Ascending aorta (tissue), 2 donors: ENCODE measurements around the gene NTSR2. TPM values are rescaled to one million over a fixed set of nuclear protein-coding genes. Genes with fewer than 3 reads are reported as not detected.

Experiments used
- DNase-seq, 2 donors: peaks; one replicate each; pipeline ENCODE4 v3.0.0-alpha.2; 2019; ENCODE audit warnings: low spot score in 2 of 2
- H3K27ac ChIP-seq, 2 donors: fragments of 200-600 bp; sonication (generic); one replicate each; pipeline ENCODE4 v1.5.1; 2016 to 2017; ENCODE audit warnings: mild to moderate bottlenecking in 1 of 2
- H3K27me3 ChIP-seq: fragments of 200-600 bp; sonication (generic); one replicate; pipeline ENCODE4 v1.5.1; 2017
- H3K36me3 ChIP-seq, 2 donors: fragments of 200-600 bp; sonication (generic); one replicate each; pipeline ENCODE4 v1.5.1; 2016
- H3K4me1 ChIP-seq, 2 donors: fragments of 200-600 bp; sonication (generic); one replicate each; pipeline ENCODE4 v1.5.1; 2016 to 2017; ENCODE audit warnings: mild to moderate bottlenecking in 1 of 2
- H3K4me3 ChIP-seq, 2 donors: fragments of 200-600 bp; sonication (generic); one replicate each; pipeline ENCODE4 v1.5.1; 2016 to 2017; ENCODE audit warnings: mild to moderate bottlenecking in 1 of 2
- H3K9me3 ChIP-seq, 2 donors: fragments of 200-600 bp; sonication (generic); one replicate each; pipeline ENCODE4 v1.5.1; 2016
- CTCF ChIP-seq, 3 experiments: fragments of 200-600 bp in 2 of 3; fragments of 450-650 bp in 1 of 3; sonication (generic) in 2 of 3; IDR thresholded peaks; one replicate each; pipeline ENCODE4 v1.5.1; 2016 to 2019; ENCODE audit warnings: antibody characterized with exemption in 3 of 3, mild to moderate bottlenecking in 1 of 3, moderate library complexity in 1 of 3
- intact Hi-C: fragments of 100-400 bp; cut with DNase I; formaldehyde crosslinking; loops from one replicate; pipeline ENCODE4 v1.15.1; 2023
- total RNA-seq: library from RNA; depleted of rRNA; stranded (reverse); fragments of >200 nt; gene quantifications from one replicate; pipeline ENCODE4 v1.1.0, GENCODE V29; 2016

Gene NTSR2
- total RNA-seq, 1 donor from 2014 or later = not detected

- Histone ChIP-seq H3K27ac (no peak overlapping the region), H3K4me3 (no peak overlapping the region), H3K9me3 (no peaks in the 10 kb centered on the region), H3K36me3 (no peaks in the 10 kb centered on the region), H3K27me3 (no peaks in the 10 kb centered on the region), H3K4me1 (peaks cover 0 to 3% of the 10 kb centered on the region in 2 donors)
- intact Hi-C loops = no loop called here
- DNase-seq = no peak
- no peak for TF ChIP-seq CTCF (IDR thresholded peaks at IDR 0.05)
Observed at GRCh38 chr2:11651856-11652548, 18.0 kb downstream of the NTSR2 start.

GRCh38 chr2:11649093-11649492 is 20.9 kb downstream of the NTSR2 start:
- intact Hi-C loops = no loop called here
- H3K27ac ChIP-seq = no peak overlapping the region
- DNase-seq = no peak
- no peak overlapping the region for H3K4me3 ChIP-seq
- no peak for TF ChIP-seq CTCF (IDR thresholded peaks at IDR 0.05)
- H3K4me1 ChIP-seq = peaks cover 0 to 3% of the 10 kb centered on the region in 2 donors
- no peaks in the 10 kb centered on the region for H3K9me3 ChIP-seq
- no peaks in the 10 kb centered on the region for H3K36me3 ChIP-seq
- H3K27me3 ChIP-seq = no peaks in the 10 kb centered on the region

GRCh38 chr2:11647834-11648600 is 22.0 kb downstream of the NTSR2 start:
- intact Hi-C loops = no loop called here
- TF ChIP-seq CTCF (IDR thresholded peaks at IDR 0.05) = no peak
- DNase-seq = no peak
- Histone ChIP-seq H3K27me3 (no peaks in the 10 kb centered on the region), H3K36me3 (no peaks in the 10 kb centered on the region), H3K4me1 (peaks cover 0 to 3% of the 10 kb centered on the region in 2 donors), H3K4me3 (no peak overlapping the region), H3K9me3 (no peaks in the 10 kb centered on the region), H3K27ac (no peak overlapping the region)

DNA sequence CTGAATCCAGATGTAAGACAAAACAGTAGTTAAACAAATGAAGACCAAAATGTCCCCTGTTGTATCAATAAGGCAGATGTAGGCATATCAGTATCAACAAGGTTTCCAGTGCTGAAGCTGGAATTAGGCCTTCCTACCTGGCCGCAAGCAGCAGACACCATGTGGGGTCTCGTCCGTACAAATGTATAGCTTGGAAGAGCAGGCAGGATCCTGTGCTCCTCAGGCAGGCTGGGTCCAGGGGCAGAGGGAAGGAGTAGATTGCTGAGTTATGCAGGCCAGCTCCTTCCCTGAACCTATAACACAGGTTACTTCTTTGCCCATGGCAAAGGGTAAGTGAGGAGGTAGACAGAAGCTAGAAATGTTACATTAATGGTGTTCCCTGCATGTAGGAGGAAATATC is 23.5 kb downstream of the NTSR2 start:
- no peaks in the 10 kb centered on the region for H3K4me1 ChIP-seq
- no peak for DNase-seq
- intact Hi-C loops = no loop called here
- H3K4me3 ChIP-seq = no peak overlapping the region
- H3K9me3 ChIP-seq = no peaks in the 10 kb centered on the region
- H3K36me3 ChIP-seq = no peaks in the 10 kb centered on the region
- no peaks in the 10 kb centered on the region for H3K27me3 ChIP-seq
- no peak overlapping the region for H3K27ac ChIP-seq
- no peak for TF ChIP-seq CTCF (IDR thresholded peaks at IDR 0.05)

DNA sequence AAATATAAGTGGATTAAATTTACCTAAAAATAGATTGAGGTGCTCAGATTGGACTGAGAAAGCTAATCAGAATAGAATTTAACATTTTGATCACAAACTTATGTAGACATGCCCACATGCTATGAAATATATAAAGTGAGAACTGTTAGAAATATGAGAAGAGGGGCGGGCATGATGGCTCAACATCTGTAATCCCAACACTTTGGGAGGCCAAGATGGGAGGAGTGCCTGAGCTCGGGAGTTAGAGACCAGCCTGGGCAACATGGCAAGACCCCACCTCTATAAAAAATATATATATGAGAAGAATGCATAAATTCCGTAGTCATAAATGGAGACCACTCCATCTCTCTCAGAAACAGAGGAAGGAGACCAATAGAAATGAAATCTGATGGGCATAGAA is 25.7 kb downstream of the NTSR2 start:
- no peak for DNase-seq
- no peaks in the 10 kb centered on the region for H3K4me1 ChIP-seq
- no peaks in the 10 kb centered on the region for H3K9me3 ChIP-seq
- no peaks in the 10 kb centered on the region for H3K27me3 ChIP-seq
- no peak for TF ChIP-seq CTCF (IDR thresholded peaks at IDR 0.05)
- no peak overlapping the region for H3K27ac ChIP-seq
- no peaks in the 10 kb centered on the region for H3K36me3 ChIP-seq
- H3K4me3 ChIP-seq = no peak overlapping the region
- intact Hi-C loops = no loop called here
